Glutamatergic neuron (in vitro differentiated cells): ENCODE measurements around the gene KAT2A. TPM values are rescaled to one million over a fixed set of nuclear protein-coding genes. Genes with fewer than 3 reads are reported as not detected.

Source experiments
- DNase-seq: peaks from one replicate; pipeline ENCODE4 v3.0.0; 2022
- H3K27ac Mint-ChIP-seq: one replicate; pipeline ENCODE4 v1.8.0; 2020; ENCODE audit warnings: mild to moderate bottlenecking, mixed read lengths, inconsistent platforms; ENCODE audit not compliant: unreplicated experiment
- H3K27me3 Mint-ChIP-seq: one replicate; pipeline ENCODE4 v1.8.0; 2020; ENCODE audit warnings: mild to moderate bottlenecking, moderate library complexity, mixed read lengths, inconsistent platforms; ENCODE audit not compliant: unreplicated experiment
- H3K36me3 Mint-ChIP-seq: one replicate; pipeline ENCODE4 v1.8.0; 2020; ENCODE audit warnings: mild to moderate bottlenecking, mixed read lengths, inconsistent platforms; ENCODE audit not compliant: unreplicated experiment
- H3K4me1 Mint-ChIP-seq: one replicate; pipeline ENCODE4 v1.8.0; 2020; ENCODE audit warnings: mild to moderate bottlenecking, low read depth, mixed read lengths, inconsistent platforms; ENCODE audit not compliant: unreplicated experiment
- H3K4me3 Mint-ChIP-seq: one replicate; pipeline ENCODE4 v1.8.0; 2020; ENCODE audit warnings: mild to moderate bottlenecking, mixed read lengths, inconsistent platforms; ENCODE audit not compliant: unreplicated experiment
- H3K9me3 Mint-ChIP-seq: one replicate; pipeline ENCODE4 v1.8.0; 2020; ENCODE audit warnings: mild to moderate bottlenecking, moderate library complexity, mixed read lengths, inconsistent platforms; ENCODE audit not compliant: unreplicated experiment
- total RNA-seq: library from RNA; stranded (reverse); fragmentation: NEBNext Ultra II Directional; extraction: Animal tissue kit (Norgen Biotek cat#: 25700); gene quantifications from one replicate; pipeline ENCODE4 v1.2.1, GENCODE V29; 2021; ENCODE audit not compliant: unreplicated experiment
- TF ChIP-seq, protein P1 (sequence below): fragments of 200-600 bp; sonication (generic); IDR thresholded peaks from one replicate; pipeline ENCODE4 v1.5.0; 2021; ENCODE audit not compliant: partially characterized antibody, unreplicated experiment

Gene KAT2A
- total RNA-seq, 1 donor from 2014 or later = 29.3 TPM

DNA sequence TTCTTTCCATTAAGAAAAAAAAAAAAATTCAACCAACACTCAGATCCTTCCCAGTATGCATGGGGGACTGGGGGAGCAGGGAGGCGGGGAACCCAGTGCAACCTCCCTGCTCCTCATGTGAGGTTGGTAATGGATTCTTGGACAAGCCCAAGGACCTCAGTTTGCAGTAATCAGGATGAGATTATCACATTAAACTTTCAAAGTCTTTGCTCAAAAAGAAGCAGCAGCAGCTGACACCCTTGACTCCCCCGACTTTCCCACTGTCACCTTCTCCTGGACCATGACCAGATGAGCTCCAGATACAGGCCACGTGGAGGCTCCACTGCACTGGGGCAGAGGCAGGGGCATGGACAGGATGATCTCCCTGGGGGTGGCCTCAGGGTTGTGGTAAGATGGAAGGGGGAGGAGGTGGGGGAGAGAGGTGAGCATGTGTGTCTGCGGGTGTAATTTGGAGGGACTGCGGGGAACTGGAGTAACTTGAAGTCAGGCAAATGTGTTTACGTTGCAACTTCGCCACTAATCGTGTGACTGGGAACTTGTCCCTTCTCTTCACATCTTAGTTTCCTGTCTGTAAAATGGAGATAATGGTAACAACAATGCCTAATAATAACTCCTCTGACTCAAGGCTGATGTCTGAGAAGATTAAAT, 42.6 kb downstream of the KAT2A start:
- Mint-ChIP-seq H3K27me3 (peaks cover 10% of the 10 kb centered on the region), H3K9me3 (no peaks in the 10 kb centered on the region), H3K27ac (no peak overlapping the region), H3K36me3 (no peaks in the 10 kb centered on the region), H3K4me3 (no peak overlapping the region), H3K4me1 (no peaks in the 10 kb centered on the region)
- TF ChIP-seq, protein P1, sequence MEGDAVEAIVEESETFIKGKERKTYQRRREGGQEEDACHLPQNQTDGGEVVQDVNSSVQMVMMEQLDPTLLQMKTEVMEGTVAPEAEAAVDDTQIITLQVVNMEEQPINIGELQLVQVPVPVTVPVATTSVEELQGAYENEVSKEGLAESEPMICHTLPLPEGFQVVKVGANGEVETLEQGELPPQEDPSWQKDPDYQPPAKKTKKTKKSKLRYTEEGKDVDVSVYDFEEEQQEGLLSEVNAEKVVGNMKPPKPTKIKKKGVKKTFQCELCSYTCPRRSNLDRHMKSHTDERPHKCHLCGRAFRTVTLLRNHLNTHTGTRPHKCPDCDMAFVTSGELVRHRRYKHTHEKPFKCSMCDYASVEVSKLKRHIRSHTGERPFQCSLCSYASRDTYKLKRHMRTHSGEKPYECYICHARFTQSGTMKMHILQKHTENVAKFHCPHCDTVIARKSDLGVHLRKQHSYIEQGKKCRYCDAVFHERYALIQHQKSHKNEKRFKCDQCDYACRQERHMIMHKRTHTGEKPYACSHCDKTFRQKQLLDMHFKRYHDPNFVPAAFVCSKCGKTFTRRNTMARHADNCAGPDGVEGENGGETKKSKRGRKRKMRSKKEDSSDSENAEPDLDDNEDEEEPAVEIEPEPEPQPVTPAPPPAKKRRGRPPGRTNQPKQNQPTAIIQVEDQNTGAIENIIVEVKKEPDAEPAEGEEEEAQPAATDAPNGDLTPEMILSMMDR = no peak
- DNase-seq = no peak

DNA sequence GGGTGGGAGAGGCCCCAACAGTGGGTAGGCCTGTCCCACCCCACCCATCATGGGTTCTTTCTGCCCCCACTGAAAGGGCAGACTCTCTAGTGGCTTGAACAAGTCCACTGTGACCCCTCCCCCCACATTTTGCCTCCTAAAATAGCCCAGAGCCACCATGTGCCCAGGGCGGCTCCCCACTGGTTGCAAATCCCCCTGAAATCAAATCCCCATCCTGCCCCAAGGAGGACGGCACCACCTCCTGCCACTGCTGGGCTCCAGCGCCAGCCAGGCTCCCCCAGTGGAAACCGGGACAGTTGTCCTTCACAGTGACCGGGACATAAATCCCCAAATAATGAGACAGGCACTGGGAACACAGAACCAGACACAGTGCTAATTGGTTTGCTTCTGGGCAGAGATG, 43.4 kb downstream of the KAT2A start:
- Mint-ChIP-seq H3K36me3 (no peaks in the 10 kb centered on the region), H3K9me3 (no peaks in the 10 kb centered on the region), H3K4me3 (no peak overlapping the region), H3K4me1 (no peaks in the 10 kb centered on the region), H3K27me3 (peaks cover 17% of the 10 kb centered on the region), H3K27ac (no peak overlapping the region)
- DNase-seq = no peak
- TF ChIP-seq, protein P1 = no peak

DNA sequence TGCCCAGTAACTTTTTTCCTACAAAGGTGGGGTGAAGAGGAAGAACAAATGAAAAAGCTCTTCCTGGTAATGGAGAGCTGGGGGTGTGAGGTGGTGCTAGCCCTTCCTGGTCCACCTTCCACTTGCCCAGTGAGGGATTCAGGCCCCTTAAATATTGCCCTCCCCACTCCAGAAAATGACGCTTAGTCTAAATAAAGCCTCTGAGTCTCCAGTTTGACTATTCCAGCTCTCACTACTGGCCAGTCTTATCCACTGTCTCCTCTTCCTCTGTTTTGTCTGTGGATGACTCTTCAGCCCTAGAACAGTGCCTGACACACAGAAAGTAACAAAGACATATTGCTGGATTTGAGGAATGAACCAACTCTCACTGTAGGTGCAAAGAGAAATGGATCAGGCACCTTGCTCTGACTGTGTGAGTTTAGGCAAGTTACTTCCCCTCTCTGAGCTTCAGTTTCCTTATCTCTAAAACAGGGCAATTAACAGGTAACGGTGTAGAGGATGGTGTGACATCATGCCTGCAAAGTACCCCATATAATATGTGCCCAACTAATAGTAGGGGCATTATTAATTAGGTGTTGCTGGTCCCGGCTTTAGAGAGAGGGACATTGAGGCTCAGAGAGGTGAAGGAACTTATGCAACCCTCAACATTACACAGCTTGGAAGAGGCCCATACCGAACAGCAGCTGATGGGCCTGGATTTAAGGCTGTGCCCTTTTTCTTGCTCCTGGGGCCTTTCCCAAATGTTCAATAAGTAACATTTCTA, 44.2 kb downstream of the KAT2A start:
- no peaks in the 10 kb centered on the region for H3K36me3 Mint-ChIP-seq
- no peak overlapping the region for H3K4me3 Mint-ChIP-seq
- peaks cover 17% of the 10 kb centered on the region for H3K27me3 Mint-ChIP-seq
- TF ChIP-seq, protein P1 = no peak
- no peaks in the 10 kb centered on the region for H3K9me3 Mint-ChIP-seq
- no peak overlapping the region for H3K27ac Mint-ChIP-seq
- no peak for DNase-seq
- H3K4me1 Mint-ChIP-seq = no peaks in the 10 kb centered on the region

DNA sequence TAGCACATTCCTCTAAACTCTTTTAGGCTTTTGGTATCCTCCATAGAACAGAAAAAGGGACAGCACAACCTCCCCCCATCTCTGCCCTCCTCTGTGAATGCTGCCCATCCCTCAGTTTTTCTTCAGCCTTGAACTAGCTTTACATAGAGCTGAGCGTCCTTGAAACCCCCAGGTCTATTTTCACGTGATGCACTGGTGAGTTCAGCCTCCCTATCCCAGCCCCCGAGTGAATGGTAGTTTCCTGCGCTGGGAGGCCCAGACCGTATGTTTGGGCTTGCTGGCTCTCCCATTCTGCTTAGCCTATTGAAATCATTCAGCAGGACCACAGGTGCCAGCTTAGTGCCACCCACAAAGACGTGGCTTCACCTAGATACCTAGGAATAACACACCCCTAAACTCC, 45.4 kb downstream of the KAT2A start:
- H3K9me3 Mint-ChIP-seq = no peaks in the 10 kb centered on the region
- no peaks in the 10 kb centered on the region for H3K4me1 Mint-ChIP-seq
- TF ChIP-seq, protein P1 = no peak
- H3K27ac Mint-ChIP-seq = no peak overlapping the region
- DNase-seq = no peak
- H3K4me3 Mint-ChIP-seq = no peak overlapping the region
- no peaks in the 10 kb centered on the region for H3K36me3 Mint-ChIP-seq
- H3K27me3 Mint-ChIP-seq = peaks cover 17% of the 10 kb centered on the region
